ENCODE data around the gene PCNP.
"Not testable (repeated sequence)": the region's sequence is repeated elsewhere in the genome, so short reads cannot be mapped to it uniquely, and the experiment has no call there.

Gene PCNP, protein sequence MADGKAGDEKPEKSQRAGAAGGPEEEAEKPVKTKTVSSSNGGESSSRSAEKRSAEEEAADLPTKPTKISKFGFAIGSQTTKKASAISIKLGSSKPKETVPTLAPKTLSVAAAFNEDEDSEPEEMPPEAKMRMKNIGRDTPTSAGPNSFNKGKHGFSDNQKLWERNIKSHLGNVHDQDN

DNA sequence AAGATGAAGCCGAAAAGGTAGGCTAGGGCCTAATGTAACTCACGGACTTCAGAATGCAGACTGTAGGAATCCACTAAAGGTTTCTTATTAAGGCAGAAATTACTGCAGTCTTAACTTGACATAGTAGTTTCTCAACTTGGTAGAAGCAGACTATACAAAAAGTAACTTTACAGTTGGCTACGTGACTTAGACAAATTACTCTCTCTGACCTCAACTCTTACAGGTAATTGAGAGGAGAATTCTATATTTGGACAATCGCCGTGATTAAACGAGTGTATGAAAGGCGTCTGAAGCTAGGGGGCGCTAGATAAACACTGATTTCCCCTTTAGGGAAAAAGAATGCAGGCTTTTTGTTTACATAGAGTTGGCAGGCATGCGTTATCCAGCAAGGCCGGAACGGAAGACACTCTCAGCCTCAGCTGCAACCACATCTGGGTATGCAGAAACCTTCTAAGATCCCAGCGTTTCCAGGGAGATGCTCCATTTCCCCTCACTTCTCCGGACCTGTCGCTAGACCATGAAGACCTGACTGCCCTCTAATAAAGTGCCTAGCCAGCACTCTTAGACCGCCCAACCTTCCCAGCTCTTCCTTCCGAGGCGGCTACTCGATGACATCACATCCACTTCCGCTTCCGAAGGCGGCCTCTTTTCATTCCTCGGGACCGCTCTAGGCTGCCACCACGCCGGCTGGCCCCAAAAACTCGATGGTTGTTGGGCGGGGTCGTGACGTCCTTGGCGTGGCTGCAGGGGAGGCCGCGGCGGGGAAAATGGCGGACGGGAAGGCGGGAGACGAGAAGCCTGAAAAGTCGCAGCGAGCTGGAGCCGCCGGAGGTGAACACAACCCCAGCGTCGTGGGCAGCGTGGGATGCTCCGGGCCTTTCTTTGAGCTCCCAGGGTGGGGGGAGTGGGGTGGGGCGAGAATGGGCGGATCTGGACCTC lies at the start of gene PCNP:
TSS of gene PCNP (plus strand) at position 732 of the 939 bp plus-strand sequence. CDS start at position 768, 36 bp downstream.
- Mint-ChIP-seq H3K27ac (peak within 1 kb of the TSS; percentile 97), H3K9me3 (no peaks in the 10 kb centered on the region), H3K36me3 (peaks cover 4% of the 10 kb centered on the region), H3K4me1 (peaks cover 19% of the 10 kb centered on the region), H3K4me3 (peak within 1 kb of the TSS; percentile 93), H3K27me3 (no peaks in the 10 kb centered on the region)
- ATAC-seq (ENCODE audit: low read depth), result peak; percentile 77
- DNase-seq (ENCODE audit: low spot score in 2 of 2), result peak; percentile 99

DNA sequence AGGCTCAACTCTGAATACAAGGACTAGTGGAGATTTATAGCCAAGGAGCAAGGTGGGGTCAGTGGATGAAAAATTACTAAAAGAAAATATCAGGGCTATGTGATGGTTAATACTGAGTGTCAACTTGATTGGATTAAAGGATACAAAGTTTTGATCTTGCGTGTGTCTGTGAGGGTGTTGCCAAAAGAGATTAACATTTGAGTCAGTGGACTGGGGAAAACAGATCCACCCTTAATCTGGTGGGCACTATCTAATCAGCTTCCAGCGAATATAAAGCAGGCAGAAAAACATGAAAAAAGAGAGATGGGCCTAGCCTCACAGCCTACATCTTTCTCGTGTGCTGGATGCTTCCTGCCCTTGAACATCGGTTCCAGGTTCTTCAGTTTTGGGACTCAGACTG lies 46.5 kb upstream of the PCNP start:
- peaks cover 3% of the 10 kb centered on the region for H3K36me3 Mint-ChIP-seq
- no peak overlapping the region for H3K4me3 Mint-ChIP-seq
- DNase-seq (ENCODE audit: low spot score in 2 of 2) (no peak), ATAC-seq (ENCODE audit: low read depth) (no peak)
- H3K27me3 Mint-ChIP-seq, result peaks cover 1% of the 10 kb centered on the region
- H3K4me1 Mint-ChIP-seq, result no peaks in the 10 kb centered on the region
- peaks cover 5% of the 10 kb centered on the region for H3K9me3 Mint-ChIP-seq
- H3K27ac Mint-ChIP-seq, result no peak overlapping the region

DNA sequence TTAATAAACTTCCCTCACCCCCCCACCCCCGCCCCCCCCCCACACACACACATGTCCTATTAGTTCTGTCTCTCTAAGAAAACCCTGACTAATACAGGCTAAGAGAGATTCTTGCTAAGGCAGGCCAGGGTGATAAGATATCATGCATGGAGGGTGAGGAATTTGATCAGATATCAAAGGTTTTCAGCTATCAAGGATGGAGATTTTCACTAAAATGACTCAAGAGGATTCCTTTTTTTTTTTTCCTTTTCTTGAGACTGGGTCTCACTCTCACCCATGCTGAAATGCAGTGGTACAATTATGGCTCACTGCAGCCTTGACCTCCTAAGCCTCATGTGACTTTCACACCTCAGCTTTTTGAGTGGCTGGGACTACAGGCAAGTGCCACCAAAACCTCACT lies 46.1 kb upstream of the PCNP start:
- no peak for DNase-seq (ENCODE audit: low spot score in 2 of 2)
- peaks cover 1% of the 10 kb centered on the region for H3K27me3 Mint-ChIP-seq

DNA sequence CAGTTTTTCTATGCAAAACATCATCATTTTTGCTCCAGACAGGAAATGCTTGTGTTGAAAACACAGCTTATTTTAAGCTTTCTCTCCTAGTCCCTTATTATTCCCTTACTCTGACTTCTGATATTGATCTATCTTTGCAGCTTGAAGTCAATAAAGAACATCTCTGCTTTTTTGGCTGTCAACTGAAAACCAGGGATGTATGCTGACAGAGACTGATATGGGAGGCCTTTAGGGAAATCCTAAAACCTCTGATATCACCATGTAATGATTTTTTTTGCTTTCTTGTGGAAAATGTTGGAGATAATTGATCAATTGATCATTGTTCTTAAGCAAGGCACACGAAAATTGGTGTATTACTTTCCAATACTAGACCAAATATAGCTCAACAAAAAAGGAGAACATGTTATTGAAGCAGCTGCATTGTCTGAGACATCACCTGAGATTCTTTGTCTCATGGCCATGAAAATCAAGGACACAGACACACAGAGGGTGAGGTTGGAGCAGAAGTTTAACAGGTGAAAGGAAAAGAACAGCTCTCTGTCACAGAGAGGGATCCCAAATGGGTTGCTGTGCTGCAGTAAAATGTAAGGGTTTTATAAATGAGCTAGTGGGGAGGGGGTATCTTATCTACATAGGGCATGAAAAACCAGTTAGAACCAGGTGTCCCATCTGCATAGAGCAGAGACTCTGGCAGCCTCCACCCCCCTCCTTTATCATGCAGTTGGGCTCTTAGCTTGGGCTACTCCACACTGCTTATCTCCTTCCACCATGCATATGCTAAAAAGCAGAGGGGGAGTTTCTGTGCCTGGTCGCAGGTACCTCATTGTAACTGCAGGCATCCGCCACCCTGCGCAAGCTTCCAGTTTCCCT lies 43.9 kb upstream of the PCNP start:
- H3K27ac Mint-ChIP-seq, result no peak overlapping the region
- peaks cover 1% of the 10 kb centered on the region for H3K36me3 Mint-ChIP-seq
- no peak overlapping the region for H3K4me3 Mint-ChIP-seq
- ATAC-seq (ENCODE audit: low read depth), result no peak
- peaks cover 3% of the 10 kb centered on the region for H3K9me3 Mint-ChIP-seq
- no peak for DNase-seq (ENCODE audit: low spot score in 2 of 2)
- H3K27me3 Mint-ChIP-seq, result peaks cover 4% of the 10 kb centered on the region
- H3K4me1 Mint-ChIP-seq, result no peaks in the 10 kb centered on the region

More for the DNA sequence above, 46.1 kb upstream of the PCNP start:
- Mint-ChIP-seq H3K9me3 (peaks cover 5% of the 10 kb centered on the region), H3K4me1 (no peaks in the 10 kb centered on the region), H3K27ac (no peak overlapping the region), H3K36me3 (peaks cover 3% of the 10 kb centered on the region), H3K4me3 (no peak overlapping the region)
- ATAC-seq (ENCODE audit: low read depth), result no peak

DNA sequence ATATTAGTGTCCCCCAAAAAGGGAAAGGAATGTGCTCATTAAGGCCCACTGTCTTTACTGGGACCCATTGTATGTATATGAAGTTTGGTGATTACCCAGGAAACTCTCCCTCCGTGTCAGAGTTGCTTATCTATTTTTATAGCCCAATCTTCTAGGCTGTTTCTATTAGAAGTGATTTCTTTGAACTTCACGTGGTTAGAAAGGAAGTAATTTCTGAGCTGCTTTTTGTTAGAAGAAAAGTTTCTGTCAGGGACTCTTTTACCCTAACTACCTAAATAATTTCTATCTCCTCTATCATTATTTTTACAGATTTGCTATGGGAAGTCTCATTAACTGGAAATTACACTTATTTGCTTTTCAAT lies 43.3 kb upstream of the PCNP start:
- DNase-seq (ENCODE audit: low spot score in 2 of 2) (no peak), ATAC-seq (ENCODE audit: low read depth) (no peak)
- Mint-ChIP-seq H3K9me3 (peaks cover 2% of the 10 kb centered on the region), H3K4me1 (no peaks in the 10 kb centered on the region), H3K4me3 (no peak overlapping the region), H3K27me3 (peaks cover 4% of the 10 kb centered on the region), H3K27ac (no peak overlapping the region), H3K36me3 (no peaks in the 10 kb centered on the region)

DNA sequence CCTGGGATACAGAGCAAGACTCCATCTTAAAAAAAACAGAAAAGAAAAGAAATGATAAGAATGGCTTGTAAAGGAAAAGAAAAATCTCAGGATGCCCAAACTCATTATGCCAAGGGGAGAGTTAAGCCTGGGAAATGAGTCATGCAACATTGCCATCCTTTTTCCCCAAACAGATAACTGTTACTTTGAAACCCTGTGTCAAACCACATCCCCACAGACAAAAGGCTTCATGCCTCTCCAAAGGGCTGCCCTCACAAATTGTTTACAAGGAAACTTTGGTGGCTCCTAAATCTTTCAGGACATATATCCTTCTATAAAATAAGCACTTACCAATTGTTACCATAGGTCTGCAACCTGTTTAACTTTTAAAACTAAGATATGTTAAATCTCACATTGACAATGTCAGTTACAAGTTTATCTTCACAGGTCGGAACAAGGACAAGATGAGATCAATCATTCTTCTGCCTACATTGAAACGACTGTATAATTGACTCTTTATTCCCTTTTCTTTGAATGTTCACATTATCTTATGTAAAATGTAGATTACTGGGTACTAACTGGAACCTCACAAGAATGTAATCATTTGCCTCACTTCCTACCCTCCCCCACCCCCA lies 42.4 kb upstream of the PCNP start:
- H3K27ac Mint-ChIP-seq, result no peak overlapping the region
- peaks cover 4% of the 10 kb centered on the region for H3K27me3 Mint-ChIP-seq

DNA sequence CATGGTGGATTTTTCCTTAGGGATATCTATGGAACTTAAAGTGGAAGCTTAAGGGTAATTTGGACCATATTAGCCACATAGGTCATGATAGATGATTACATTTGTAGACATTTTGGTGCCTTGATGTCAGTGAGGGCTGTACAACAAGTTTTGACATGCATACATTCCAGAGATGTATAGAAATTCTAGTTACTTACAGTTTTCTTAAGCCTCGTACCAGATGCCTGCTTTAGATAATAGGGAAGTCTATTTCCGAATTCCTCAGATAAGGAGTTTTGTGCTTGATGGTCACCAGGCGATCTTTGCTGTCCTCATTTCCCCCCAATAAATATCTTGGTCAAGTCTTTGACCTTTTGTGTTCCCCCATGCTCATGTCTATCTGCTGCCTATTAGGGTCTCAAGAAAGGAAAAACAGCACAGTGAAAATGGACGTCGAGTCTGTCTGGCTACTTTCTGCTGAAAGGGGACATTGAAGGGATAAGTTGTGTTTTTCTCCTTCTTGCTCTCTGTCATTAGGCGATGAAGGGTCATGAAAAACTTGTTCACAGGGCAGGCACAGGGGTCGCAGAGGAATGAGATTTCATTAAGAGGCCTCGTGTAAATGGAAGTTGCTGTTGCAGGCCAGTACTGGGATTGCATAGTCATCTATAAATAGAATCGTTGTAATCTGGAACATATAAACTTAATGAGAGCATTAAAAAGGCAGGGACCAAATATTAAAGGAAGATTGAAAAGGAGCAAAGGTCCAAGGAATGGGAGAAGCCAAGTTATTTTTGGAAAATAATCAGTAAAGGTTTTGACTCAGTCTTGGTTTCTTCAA lies 41.0 kb upstream of the PCNP start:
- peaks cover 4% of the 10 kb centered on the region for H3K27me3 Mint-ChIP-seq
- ATAC-seq (ENCODE audit: low read depth) (no peak), DNase-seq (ENCODE audit: low spot score in 2 of 2) (no peak)
- no peaks in the 10 kb centered on the region for H3K36me3 Mint-ChIP-seq
- H3K4me1 Mint-ChIP-seq, result peaks cover 4% of the 10 kb centered on the region
- H3K9me3 Mint-ChIP-seq, result peaks cover 2% of the 10 kb centered on the region
- H3K27ac Mint-ChIP-seq, result no peak overlapping the region
- no peak overlapping the region for H3K4me3 Mint-ChIP-seq

More for the DNA sequence above, 42.4 kb upstream of the PCNP start:
- no peaks in the 10 kb centered on the region for H3K36me3 Mint-ChIP-seq
- no peak for ATAC-seq (ENCODE audit: low read depth)
- no peak overlapping the region for H3K4me3 Mint-ChIP-seq
- no peak for DNase-seq (ENCODE audit: low spot score in 2 of 2)
- no peaks in the 10 kb centered on the region for H3K4me1 Mint-ChIP-seq
- peaks cover 2% of the 10 kb centered on the region for H3K9me3 Mint-ChIP-seq

DNA sequence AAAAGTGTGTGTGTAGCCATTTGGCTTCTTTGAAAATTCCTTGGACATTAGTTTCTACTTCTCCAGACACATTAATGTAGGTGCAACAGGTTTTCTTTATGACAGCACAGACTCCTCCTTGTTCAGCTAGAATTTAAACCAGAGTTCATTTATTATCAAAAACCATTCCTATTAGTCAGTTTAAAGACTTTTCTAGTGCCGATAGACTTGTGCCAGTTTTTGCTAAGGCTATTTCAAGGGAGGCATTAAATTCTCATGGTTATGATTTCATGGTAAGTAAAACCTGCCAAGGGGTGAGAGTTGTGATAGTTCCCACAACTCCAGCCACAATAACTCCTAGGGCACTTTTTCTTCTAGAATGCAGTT lies 40.4 kb upstream of the PCNP start:
- peaks cover 4% of the 10 kb centered on the region for H3K27me3 Mint-ChIP-seq
- ATAC-seq (ENCODE audit: low read depth), result no peak
- peaks cover 2% of the 10 kb centered on the region for H3K9me3 Mint-ChIP-seq
- H3K27ac Mint-ChIP-seq, result no peak overlapping the region
- no peaks in the 10 kb centered on the region for H3K36me3 Mint-ChIP-seq
- H3K4me1 Mint-ChIP-seq, result peaks cover 4% of the 10 kb centered on the region
- no peak for DNase-seq (ENCODE audit: low spot score in 2 of 2)
- H3K4me3 Mint-ChIP-seq, result no peak overlapping the region

DNA sequence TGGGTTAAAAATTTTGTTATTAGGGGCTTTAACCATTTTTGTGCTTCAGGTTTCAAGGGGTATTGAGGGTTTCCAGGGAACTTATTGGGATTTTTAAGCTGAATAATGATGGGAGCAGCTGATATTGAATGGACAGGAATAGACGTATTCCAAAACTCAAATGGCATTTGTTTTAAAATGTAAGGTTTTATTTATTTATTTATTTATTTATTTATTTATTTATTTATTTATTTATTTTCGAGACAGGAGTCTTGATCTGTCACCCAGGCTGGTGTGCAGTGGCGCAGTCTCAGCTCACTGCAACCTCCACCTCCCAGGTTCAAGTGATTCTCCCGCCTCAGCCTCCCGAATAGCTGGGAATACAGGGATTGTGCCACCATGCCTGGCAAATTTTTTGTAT lies 38.8 kb upstream of the PCNP start:
- Mint-ChIP-seq H3K27me3 (peaks cover 2% of the 10 kb centered on the region), H3K4me3 (no peak overlapping the region), H3K4me1 (peaks cover 4% of the 10 kb centered on the region), H3K9me3 (peaks cover 2% of the 10 kb centered on the region), H3K36me3 (no peaks in the 10 kb centered on the region), H3K27ac (no peak overlapping the region)
- DNase-seq (ENCODE audit: low spot score in 2 of 2), result no peak
- no peak for ATAC-seq (ENCODE audit: low read depth)

DNA sequence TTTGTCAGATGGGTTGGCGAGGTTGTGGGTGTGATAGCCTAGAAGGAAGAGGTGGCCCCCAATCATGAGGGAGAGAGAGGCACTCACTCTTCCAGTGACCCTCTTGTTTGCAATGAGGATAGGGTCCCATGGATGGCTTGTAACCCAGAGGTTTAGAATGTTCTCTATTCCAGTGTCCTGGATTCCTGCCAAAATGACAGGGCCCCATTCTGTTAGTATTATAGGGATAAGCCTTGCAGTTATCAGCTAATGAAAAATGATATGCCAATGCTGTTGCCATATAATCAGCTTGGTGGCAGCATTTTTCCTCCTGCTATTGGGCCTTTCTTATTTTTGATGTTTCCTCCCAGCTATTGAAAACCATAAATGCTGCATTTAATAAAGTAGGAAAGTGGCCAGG lies 37.7 kb upstream of the PCNP start:
- DNase-seq (ENCODE audit: low spot score in 2 of 2) (no peak), ATAC-seq (ENCODE audit: low read depth) (no peak)
- peaks cover 2% of the 10 kb centered on the region for H3K27me3 Mint-ChIP-seq
- no peak overlapping the region for H3K4me3 Mint-ChIP-seq
- H3K9me3 Mint-ChIP-seq, result peaks cover 2% of the 10 kb centered on the region
- no peak overlapping the region for H3K27ac Mint-ChIP-seq
- H3K4me1 Mint-ChIP-seq, result peaks cover 4% of the 10 kb centered on the region
- no peaks in the 10 kb centered on the region for H3K36me3 Mint-ChIP-seq

DNA sequence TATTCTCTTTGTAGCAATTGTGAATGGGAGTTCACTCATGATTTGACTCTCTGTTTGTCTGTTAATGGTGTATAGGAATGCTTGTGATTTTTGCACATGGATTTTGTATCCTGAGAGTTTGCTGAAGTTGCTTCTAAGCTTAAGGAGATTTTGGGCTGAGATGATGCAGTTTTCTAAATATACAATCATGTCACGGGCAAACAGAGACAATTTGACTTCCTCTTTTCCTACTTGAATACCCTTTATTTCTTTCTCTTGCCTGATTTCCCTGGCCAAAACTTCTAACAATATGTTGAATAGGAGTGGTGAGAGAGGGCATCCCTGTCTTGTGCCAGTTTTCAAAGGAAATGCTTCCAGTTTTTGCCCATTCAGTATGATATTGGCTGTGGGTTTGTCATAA lies 37.0 kb upstream of the PCNP start:
- H3K4me3 Mint-ChIP-seq; H3K4me1 Mint-ChIP-seq; H3K36me3 Mint-ChIP-seq; DNase-seq (ENCODE audit: low spot score in 2 of 2); ATAC-seq (ENCODE audit: low read depth); H3K27ac Mint-ChIP-seq; H3K27me3 Mint-ChIP-seq; H3K9me3 Mint-ChIP-seq: not testable (repeated sequence)

DNA sequence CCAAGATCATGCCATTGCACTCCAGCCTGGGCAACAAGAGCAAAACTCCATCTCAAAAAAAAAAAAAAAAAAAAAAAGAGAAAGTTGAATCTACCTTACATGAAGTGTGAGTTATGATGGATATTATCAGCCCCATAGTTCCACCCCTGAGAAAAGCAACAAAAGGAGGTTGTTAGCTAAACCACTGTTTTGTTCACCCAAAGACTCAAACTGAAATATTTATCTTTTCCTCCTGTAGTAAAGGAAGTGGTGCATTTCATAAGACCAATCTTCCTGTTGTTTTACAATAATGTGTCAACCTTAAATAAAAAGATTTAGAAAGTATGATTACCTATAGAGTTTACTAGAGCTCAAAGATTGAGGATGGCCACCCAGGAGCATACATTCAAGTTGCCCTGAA lies 31.0 kb upstream of the PCNP start:
- Mint-ChIP-seq H3K27me3 (no peaks in the 10 kb centered on the region), H3K4me1 (no peaks in the 10 kb centered on the region), H3K27ac (no peak overlapping the region), H3K36me3 (no peaks in the 10 kb centered on the region), H3K4me3 (no peak overlapping the region), H3K9me3 (peaks cover 2% of the 10 kb centered on the region)
- DNase-seq (ENCODE audit: low spot score in 2 of 2), result no peak
- ATAC-seq (ENCODE audit: low read depth), result no peak

DNA sequence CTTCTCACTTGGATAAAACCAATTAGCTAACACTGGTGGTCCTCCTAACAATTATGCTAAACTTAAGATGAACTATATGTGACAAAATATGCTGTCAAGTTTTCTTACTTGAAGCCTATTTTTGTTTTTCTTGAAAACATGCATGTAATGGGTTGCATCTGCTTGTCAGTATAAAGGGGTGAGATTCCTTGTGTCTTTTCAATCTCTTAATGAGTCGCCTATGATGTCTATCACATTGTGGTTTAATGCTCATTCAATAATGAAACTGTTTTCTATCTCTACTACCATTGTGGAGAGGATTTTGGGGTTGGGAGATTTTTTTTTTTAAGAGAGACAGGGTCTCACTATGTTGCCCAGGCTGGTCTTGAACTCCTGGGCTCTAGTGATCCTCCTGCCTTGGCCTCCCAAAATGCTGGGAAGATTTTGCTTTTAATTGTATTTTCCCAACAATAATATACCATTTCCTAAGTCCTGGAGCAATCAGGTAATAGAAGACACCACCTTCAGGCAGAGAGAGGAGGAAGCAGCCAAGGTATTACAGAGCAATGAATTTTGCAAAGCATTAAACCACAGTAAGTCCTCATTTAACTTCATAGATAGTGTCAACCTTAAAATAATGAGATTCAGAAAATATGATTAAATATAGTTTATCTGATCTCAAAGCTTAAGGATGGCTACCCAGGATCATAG lies 29.7 kb upstream of the PCNP start:
- DNase-seq (ENCODE audit: low spot score in 2 of 2) (no peak), ATAC-seq (ENCODE audit: low read depth) (no peak)
- no peak overlapping the region for H3K4me3 Mint-ChIP-seq
- no peaks in the 10 kb centered on the region for H3K36me3 Mint-ChIP-seq
- no peaks in the 10 kb centered on the region for H3K27me3 Mint-ChIP-seq
- H3K9me3 Mint-ChIP-seq, result peaks cover 2% of the 10 kb centered on the region
- H3K27ac Mint-ChIP-seq, result no peak overlapping the region
- H3K4me1 Mint-ChIP-seq, result no peaks in the 10 kb centered on the region

Measured in memory B cell (primary cell).